OCI-LY7 (cell line): ENCODE data around the gene JAZF1.

Experiments used
- EZH2phosphoT487 ChIP-seq: fragments of 200-600 bp; sonication (generic); IDR thresholded peaks from 2 replicates; pipeline ENCODE4 v1.6.1; 2018; ENCODE audit warnings: low read depth, borderline replicate concordance, mild to moderate bottlenecking, mixed run types, antibody characterized with exemption, low read length, moderate library complexity, mixed read lengths
- TF ChIP-seq, protein P1 (sequence below): fragments of 200-600 bp; sonication (generic); conservative IDR thresholded peaks from 2 replicates; pipeline ENCODE4 v1.5.1; 2014; ENCODE audit warnings: mild to moderate bottlenecking, antibody characterized with exemption, low read length, moderate library complexity, mixed read lengths

DNA sequence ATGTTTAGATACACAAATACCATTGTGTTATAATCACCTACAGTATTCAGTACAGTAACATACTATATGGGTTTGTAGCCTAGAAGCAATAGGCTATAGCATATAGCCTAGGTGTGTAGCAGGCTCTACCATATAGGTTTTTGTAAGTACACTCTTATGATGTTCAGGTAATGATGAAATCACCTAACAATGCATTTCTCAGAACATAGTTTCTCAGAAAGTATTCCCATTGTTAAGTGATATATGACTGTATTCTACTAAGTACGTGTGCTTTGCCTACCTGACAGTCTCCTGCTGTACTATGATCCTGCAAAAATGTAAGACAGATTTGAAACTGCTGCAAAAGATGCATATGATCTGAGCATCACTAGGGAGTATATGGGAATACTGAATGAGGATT, 137.9 kb downstream of the JAZF1 start:
- TF ChIP-seq, protein P1, sequence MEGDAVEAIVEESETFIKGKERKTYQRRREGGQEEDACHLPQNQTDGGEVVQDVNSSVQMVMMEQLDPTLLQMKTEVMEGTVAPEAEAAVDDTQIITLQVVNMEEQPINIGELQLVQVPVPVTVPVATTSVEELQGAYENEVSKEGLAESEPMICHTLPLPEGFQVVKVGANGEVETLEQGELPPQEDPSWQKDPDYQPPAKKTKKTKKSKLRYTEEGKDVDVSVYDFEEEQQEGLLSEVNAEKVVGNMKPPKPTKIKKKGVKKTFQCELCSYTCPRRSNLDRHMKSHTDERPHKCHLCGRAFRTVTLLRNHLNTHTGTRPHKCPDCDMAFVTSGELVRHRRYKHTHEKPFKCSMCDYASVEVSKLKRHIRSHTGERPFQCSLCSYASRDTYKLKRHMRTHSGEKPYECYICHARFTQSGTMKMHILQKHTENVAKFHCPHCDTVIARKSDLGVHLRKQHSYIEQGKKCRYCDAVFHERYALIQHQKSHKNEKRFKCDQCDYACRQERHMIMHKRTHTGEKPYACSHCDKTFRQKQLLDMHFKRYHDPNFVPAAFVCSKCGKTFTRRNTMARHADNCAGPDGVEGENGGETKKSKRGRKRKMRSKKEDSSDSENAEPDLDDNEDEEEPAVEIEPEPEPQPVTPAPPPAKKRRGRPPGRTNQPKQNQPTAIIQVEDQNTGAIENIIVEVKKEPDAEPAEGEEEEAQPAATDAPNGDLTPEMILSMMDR = no peak
- no peak for TF ChIP-seq EZH2phosphoT487
